Fibroblast of lung (primary cell): ENCODE results near the gene MMP23B.

Experiments
- EZH2 ChIP-seq: IDR thresholded peaks from 2 replicates; pipeline ENCODE4 v1.5.1; 2012; ENCODE audit warnings: low read length, control low read depth, mild to moderate bottlenecking; ENCODE audit errors: missing control alignments
- TF ChIP-seq, protein P1 (sequence below), 2 donors: IDR thresholded peaks in 1 of 2; conservative IDR thresholded peaks in 1 of 2; 1 replicate in 1 of 2; 2 replicates in 1 of 2; pipeline ENCODE4 v1.5.1; 2011 to 2012; ENCODE audit warnings: low read length in 2 of 2, control low read depth in 1 of 2, inconsistent platforms in 1 of 2, low read depth in 1 of 2, mild to moderate bottlenecking in 1 of 2

GRCh38 chr1:1594602-1595260, 37.2 kb upstream of the MMP23B start:
- TF ChIP-seq, protein P1, sequence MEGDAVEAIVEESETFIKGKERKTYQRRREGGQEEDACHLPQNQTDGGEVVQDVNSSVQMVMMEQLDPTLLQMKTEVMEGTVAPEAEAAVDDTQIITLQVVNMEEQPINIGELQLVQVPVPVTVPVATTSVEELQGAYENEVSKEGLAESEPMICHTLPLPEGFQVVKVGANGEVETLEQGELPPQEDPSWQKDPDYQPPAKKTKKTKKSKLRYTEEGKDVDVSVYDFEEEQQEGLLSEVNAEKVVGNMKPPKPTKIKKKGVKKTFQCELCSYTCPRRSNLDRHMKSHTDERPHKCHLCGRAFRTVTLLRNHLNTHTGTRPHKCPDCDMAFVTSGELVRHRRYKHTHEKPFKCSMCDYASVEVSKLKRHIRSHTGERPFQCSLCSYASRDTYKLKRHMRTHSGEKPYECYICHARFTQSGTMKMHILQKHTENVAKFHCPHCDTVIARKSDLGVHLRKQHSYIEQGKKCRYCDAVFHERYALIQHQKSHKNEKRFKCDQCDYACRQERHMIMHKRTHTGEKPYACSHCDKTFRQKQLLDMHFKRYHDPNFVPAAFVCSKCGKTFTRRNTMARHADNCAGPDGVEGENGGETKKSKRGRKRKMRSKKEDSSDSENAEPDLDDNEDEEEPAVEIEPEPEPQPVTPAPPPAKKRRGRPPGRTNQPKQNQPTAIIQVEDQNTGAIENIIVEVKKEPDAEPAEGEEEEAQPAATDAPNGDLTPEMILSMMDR (conservative IDR thresholded peaks at IDR 0.05 in 1 of 2, IDR thresholded peaks at IDR 0.05 in 1 of 2; ENCODE audit: low read depth in 1 of 2, low read length in 2 of 2) = no peak
- TF ChIP-seq EZH2 = no peak
